GM18511 (cell line): ENCODE measurements around the gene SKAP1.

Experiments used
- ATAC-seq: cut with Tn5 transposase; IDR thresholded peaks from one replicate; pipeline ENCODE4 v1.9.1; 2021; ENCODE audit warnings: mild to moderate bottlenecking, moderate library complexity; ENCODE audit not compliant: unreplicated experiment

SKAP1 gene

GRCh38 chr17:48084932-48085331 is 345.1 kb downstream of the SKAP1 start:
- no peak for ATAC-seq
